Keratinocyte (primary cell): ENCODE measurements around the gene HSDL1. TPM values are rescaled to one million over a fixed set of nuclear protein-coding genes. Genes with fewer than 3 reads are reported as not detected.

ENCODE experiments used
- DNase-seq: peaks from one replicate; pipeline ENCODE4 v3.0.0-alpha.2; 2011; ENCODE audit warnings: low read depth, missing footprints, low spot score
- FAIRE-seq: peaks from 2 replicates; lab custom pipeline; 2011; peaks lifted over from hg19 to GRCh38; lab: Jason Lieb, UNC
- H2AFZ ChIP-seq: 2 replicates; pipeline ENCODE4 v1.6.0; 2012; ENCODE audit warnings: low read length, control low read depth, inconsistent platforms; ENCODE audit not compliant: control insufficient read depth
- H3K27ac ChIP-seq: 2 replicates; pipeline ENCODE4 v1.5.1; 2011; ENCODE audit warnings: low read length; ENCODE audit not compliant: control insufficient read depth, insufficient read depth
- H3K27me3 ChIP-seq: 3 replicates; pipeline ENCODE4 v1.6.0; 2011; ENCODE audit warnings: low read length; ENCODE audit not compliant: control insufficient read depth, insufficient read depth; ENCODE audit errors: extremely low read depth
- H3K36me3 ChIP-seq, 2 experiments: 2 replicates in 1 of 2; 3 replicates in 1 of 2; pipeline ENCODE4 v1.5.1; 2011; ENCODE audit warnings: low read length in 2 of 2, mild to moderate bottlenecking in 1 of 2; ENCODE audit not compliant: control insufficient read depth in 2 of 2, insufficient read depth in 2 of 2; ENCODE audit errors: extremely low read depth in 1 of 2
- H3K4me1 ChIP-seq: 3 replicates; pipeline ENCODE4 v1.5.1; 2011; ENCODE audit warnings: low read length; ENCODE audit not compliant: control insufficient read depth, insufficient read depth; ENCODE audit errors: extremely low read depth
- H3K4me2 ChIP-seq: 3 replicates; pipeline ENCODE4 v1.6.0; 2011; ENCODE audit warnings: low read depth, low read length; ENCODE audit not compliant: control insufficient read depth, insufficient read depth; ENCODE audit errors: extremely low read depth
- H3K4me3 ChIP-seq, 3 experiments: fragments of 200-600 bp in 1 of 3; sonication (generic) in 1 of 3; 2 replicates in 2 of 3; 3 replicates in 1 of 3; pipeline ENCODE4 v1.5.1; 2011 to 2016; ENCODE audit warnings: low read length in 3 of 3, mild to moderate bottlenecking in 3 of 3, control low read depth in 2 of 3, inconsistent platforms in 1 of 3, low read depth in 1 of 3, mixed read lengths in 1 of 3, mixed run types in 1 of 3, moderate library complexity in 1 of 3; ENCODE audit not compliant: control insufficient read depth in 2 of 3, insufficient read depth in 2 of 3; ENCODE audit errors: extremely low read depth in 1 of 3
- H3K79me2 ChIP-seq: 2 replicates; pipeline ENCODE4 v1.6.0; 2012; ENCODE audit warnings: low read length; ENCODE audit not compliant: control insufficient read depth, insufficient read depth
- H3K9ac ChIP-seq: 3 replicates; pipeline ENCODE4 v1.6.0; 2011; ENCODE audit warnings: low read length; ENCODE audit not compliant: control insufficient read depth, insufficient read depth; ENCODE audit errors: extremely low read depth
- H3K9me1 ChIP-seq: 3 replicates; pipeline ENCODE4 v1.6.0; 2011; ENCODE audit warnings: low read length; ENCODE audit not compliant: control insufficient read depth, insufficient read depth; ENCODE audit errors: extremely low read depth
- H3K9me3 ChIP-seq: 2 replicates; pipeline ENCODE4 v1.5.1; 2012; ENCODE audit warnings: low read depth, low read length; ENCODE audit not compliant: control insufficient read depth
- H4K20me1 ChIP-seq: 3 replicates; pipeline ENCODE4 v1.6.0; 2011; ENCODE audit warnings: low read length; ENCODE audit not compliant: control insufficient read depth, insufficient read depth; ENCODE audit errors: extremely low read depth
- EZH2 ChIP-seq: IDR thresholded peaks from one replicate; pipeline ENCODE4 v1.6.1; 2012; ENCODE audit warnings: inconsistent platforms, mild to moderate bottlenecking, low read length, moderate library complexity
- dilution Hi-C: fragments of 300-500 bp; cut with MboI; formaldehyde crosslinking; loops from one replicate; pipeline ENCODE4 v1.7.0; 2020; ENCODE audit warnings: low sequenced_read_pairs; ENCODE audit not compliant: extremely low pct_ligation_motif_present
- polyA plus RNA-seq, 5 experiments: library from polyadenylated mRNA; depleted of rRNA in 3 of 5; stranded (reverse) in 3 of 5; stranded (forward) in 1 of 5; unstranded in 1 of 5; fragments of >200 nt; gene quantifications; 1 replicate in 1 of 5; 2 replicates in 3 of 5; 3 replicates in 1 of 5; pipeline versions ENCODE4 v1.2.1 to v1.2.3, GENCODE V29; 2011 to 2012; ENCODE audit warnings: missing spikeins in 2 of 5, low read depth in 1 of 5, low replicate concordance in 1 of 5
- TF ChIP-seq, protein P1 (sequence below), 3 experiments: IDR thresholded peaks in 1 of 3; conservative IDR thresholded peaks in 1 of 3; optimal IDR thresholded peaks in 1 of 3; 2 replicates in 2 of 3; 3 replicates in 1 of 3; pipeline versions ENCODE3 to v1.5.1; 2011; ENCODE audit warnings: low read length in 3 of 3, mild to moderate bottlenecking in 3 of 3, moderate library complexity in 2 of 3, control low read depth in 1 of 3, inconsistent platforms in 1 of 3; ENCODE audit not compliant: insufficient read depth in 2 of 3; ENCODE audit errors: extremely low read depth in 1 of 3

HSDL1 gene
- polyA plus RNA-seq, 1 donor (not counting 4 experiments of a cell fraction or from before 2014, with no cell fraction given), result 18.1 TPM

DNA sequence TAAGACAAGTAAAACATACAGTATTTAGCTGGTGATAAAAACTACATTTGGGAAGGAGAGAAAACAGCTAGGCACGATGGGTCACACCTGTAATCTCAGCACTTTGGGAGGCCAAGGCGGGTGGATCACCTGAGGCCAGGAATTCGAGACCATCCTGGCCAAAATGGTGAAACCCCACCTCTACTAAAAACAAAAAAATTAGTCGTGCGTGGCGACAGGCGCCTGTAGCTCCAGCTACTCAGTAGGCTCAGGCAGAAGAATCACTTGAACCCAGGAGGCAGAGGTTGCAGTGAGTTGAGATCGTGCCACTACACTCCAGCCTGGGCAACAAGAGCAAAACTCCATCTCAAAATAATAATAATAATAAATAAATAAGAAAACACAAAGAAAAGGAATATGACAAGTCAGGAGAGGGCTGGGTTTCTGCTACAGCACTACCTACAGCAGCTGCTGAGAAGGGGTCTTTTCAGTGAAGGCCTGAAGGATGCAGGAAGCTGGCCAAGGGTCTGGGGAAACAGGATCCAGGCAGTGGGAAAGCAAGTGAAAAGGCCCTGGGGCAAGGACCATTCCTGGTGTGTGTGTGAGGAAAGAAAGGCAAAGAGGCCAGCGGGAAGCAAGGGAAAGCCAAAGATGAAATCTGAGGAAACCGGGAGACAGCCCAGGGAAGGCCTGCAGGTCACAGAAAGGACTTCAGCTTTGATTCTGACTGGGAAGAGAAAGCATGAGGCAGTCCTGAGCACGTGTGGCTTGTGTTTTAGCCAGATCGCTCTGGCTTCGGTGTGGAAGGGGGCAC is 38.8 kb downstream of the HSDL1 start:
- Histone ChIP-seq H3K9me3 (no peaks in the 10 kb centered on the region), H3K9me1 (peaks cover 3% of the 10 kb centered on the region), H3K4me1 (peaks cover 11% of the 10 kb centered on the region), H2AFZ (no peak overlapping the region), H3K27ac (no peak overlapping the region), H3K4me2 (no peak overlapping the region), H4K20me1 (peaks cover 9% of the 10 kb centered on the region), H3K9ac (no peak overlapping the region), H3K27me3 (no peaks in the 10 kb centered on the region), H3K79me2 (peaks cover 78% of the 10 kb centered on the region), H3K36me3 (peaks cover 0 to 7% of the 10 kb centered on the region in 2 experiments), H3K4me3 (no peak overlapping the region)
- DNase-seq, result no peak
- no peak for FAIRE-seq
- TF ChIP-seq EZH2, result no peak
- TF ChIP-seq, protein P1, sequence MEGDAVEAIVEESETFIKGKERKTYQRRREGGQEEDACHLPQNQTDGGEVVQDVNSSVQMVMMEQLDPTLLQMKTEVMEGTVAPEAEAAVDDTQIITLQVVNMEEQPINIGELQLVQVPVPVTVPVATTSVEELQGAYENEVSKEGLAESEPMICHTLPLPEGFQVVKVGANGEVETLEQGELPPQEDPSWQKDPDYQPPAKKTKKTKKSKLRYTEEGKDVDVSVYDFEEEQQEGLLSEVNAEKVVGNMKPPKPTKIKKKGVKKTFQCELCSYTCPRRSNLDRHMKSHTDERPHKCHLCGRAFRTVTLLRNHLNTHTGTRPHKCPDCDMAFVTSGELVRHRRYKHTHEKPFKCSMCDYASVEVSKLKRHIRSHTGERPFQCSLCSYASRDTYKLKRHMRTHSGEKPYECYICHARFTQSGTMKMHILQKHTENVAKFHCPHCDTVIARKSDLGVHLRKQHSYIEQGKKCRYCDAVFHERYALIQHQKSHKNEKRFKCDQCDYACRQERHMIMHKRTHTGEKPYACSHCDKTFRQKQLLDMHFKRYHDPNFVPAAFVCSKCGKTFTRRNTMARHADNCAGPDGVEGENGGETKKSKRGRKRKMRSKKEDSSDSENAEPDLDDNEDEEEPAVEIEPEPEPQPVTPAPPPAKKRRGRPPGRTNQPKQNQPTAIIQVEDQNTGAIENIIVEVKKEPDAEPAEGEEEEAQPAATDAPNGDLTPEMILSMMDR (optimal IDR thresholded peaks at IDR 0.05 in 1 of 3, IDR thresholded peaks at IDR 0.05 in 1 of 3, conservative IDR thresholded peaks at IDR 0.05 in 1 of 3; ENCODE audit: extremely low read depth in 1 of 3, insufficient read depth in 2 of 3, low read length in 3 of 3), result no peak
- dilution Hi-C loops, result no loop called here

DNA sequence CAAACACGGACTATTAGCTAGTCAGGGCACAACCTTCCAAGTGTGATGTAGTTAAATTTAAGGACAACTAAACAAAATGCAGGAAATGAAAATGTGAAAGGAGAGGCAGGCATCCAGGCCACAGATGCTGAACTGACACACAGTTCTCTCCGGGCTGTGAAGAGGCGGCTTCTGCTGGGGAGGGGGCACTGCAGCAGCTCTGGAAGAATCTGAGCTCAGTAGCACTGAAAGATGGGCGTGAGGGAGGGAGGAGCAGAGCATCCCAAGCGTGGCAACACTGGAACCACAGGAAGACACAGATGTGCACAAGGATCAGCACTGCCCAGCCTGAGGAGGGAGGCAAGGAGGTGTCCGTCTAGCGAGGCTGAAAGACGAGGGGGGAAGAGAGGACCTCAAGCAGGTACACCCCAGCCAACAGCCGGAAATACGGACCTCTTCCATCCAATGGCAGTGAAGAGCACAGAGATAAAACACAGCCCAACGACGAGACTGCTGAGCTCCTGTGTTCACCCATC is 39.6 kb downstream of the HSDL1 start:
- H3K4me2 ChIP-seq, result no peak overlapping the region
- FAIRE-seq (no peak), DNase-seq (no peak)
- H3K9ac ChIP-seq, result no peak overlapping the region
- H2AFZ ChIP-seq, result no peak overlapping the region
- H3K4me1 ChIP-seq, result peaks cover 11% of the 10 kb centered on the region
- peaks cover 3% of the 10 kb centered on the region for H3K9me1 ChIP-seq
- peaks cover 70% of the 10 kb centered on the region for H3K79me2 ChIP-seq
- H3K4me3 ChIP-seq, result no peak overlapping the region
- H3K27ac ChIP-seq, result no peak overlapping the region
- dilution Hi-C loops, result no loop called here
- no peaks in the 10 kb centered on the region for H3K27me3 ChIP-seq
- H3K36me3 ChIP-seq, result peaks cover 0 to 6% of the 10 kb centered on the region in 2 experiments
- peaks cover 9% of the 10 kb centered on the region for H4K20me1 ChIP-seq
- TF ChIP-seq, protein P1 (optimal IDR thresholded peaks at IDR 0.05 in 1 of 3, IDR thresholded peaks at IDR 0.05 in 1 of 3, conservative IDR thresholded peaks at IDR 0.05 in 1 of 3; ENCODE audit: extremely low read depth in 1 of 3, insufficient read depth in 2 of 3, low read length in 3 of 3), result no peak
- no peak for TF ChIP-seq EZH2
- H3K9me3 ChIP-seq, result no peaks in the 10 kb centered on the region
